Right ventricle myocardium inferior (tissue), 1 donor: ENCODE measurements around the gene ALDH6A1. TPM values are rescaled to one million over a fixed set of nuclear protein-coding genes. Genes with fewer than 3 reads are reported as not detected.
"Not testable (repeated sequence)": the region's sequence is repeated elsewhere in the genome, so short reads cannot be mapped to it uniquely, and the experiment has no call there.

Source experiments
- ATAC-seq: fragments of 200-7000 bp; cut with Tn5 transposase; one replicate; pipeline ENCODE4 v1.9.1; 2020; ENCODE audit warnings: mild to moderate bottlenecking, moderate library complexity
- DNase-seq: peaks from one replicate; pipeline ENCODE4 v3.0.0; 2021; ENCODE audit errors: missing footprints
- intact Hi-C: fragments of 100-400 bp; cut with DNase I; formaldehyde crosslinking; loops from one replicate; pipeline ENCODE4 v1.11.0; 2022
- long read RNA-seq: library from polyadenylated mRNA; unstranded; transcript quantifications from one replicate; pipeline ENCODE4 v2.0.0, GENCODE V29; 2021
- total RNA-seq: library from RNA; stranded (reverse); fragmentation: NEBNext Ultra II Directional; extraction: Animal tissue kit (Norgen Biotek cat#: 25700); gene quantifications from one replicate; pipeline ENCODE4 v1.2.1, GENCODE V29; 2021
- donor health status: DM: no; HTN: yes; CAD: no; lungs with severe emphysema.

The ALDH6A1 gene
- 47.2 TPM for total RNA-seq
- long read RNA-seq, full-length matches to known transcripts: 22 of 25 reads
- long read RNA-seq, partial matches to known transcripts: 0 of 25 reads
- long read RNA-seq, other reads (novel, unspliced or antisense): 3 of 25 reads

GRCh38 chr14:74084277-74085046 lies at the start of gene ALDH6A1, which contains the start of gene LIN52:
Gene ALDH6A1, minus strand, starts transcription at chr14:74084453. Its CDS starts 59 bp downstream, at chr14:74084394.
Gene LIN52, plus strand, starts transcription at chr14:74084956. Its CDS starts 19 bp downstream, at chr14:74084975.
- peak; percentile 98 for ATAC-seq
- intact Hi-C loops: loop anchor here (1.0 kb wide), 1 partner anchor 65 kb away; the partner anchor contains the start of genes BBOF1 and ENTPD5
- DNase-seq: peak; percentile 98

- ATAC-seq (no peak), DNase-seq (no peak)
- intact Hi-C loops: no loop called here
Measured at GRCh38 chr14:74127634-74128033, 43.4 kb upstream of the ALDH6A1 start.

- intact Hi-C loops: no loop called here
- ATAC-seq (no peak), DNase-seq (no peak)
Measured at GRCh38 chr14:74126315-74127013, 42.2 kb upstream of the ALDH6A1 start.

GRCh38 chr14:74125487-74125886 lies 41.2 kb upstream of the ALDH6A1 start:
- DNase-seq, ATAC-seq, intact Hi-C loops: not testable (repeated sequence)

- DNase-seq: not testable (repeated sequence)
- intact Hi-C loops: loop anchor here (1.0 kb wide), 1 partner anchor 140 kb away; no protein-coding TSS in a partner anchor
Measured at GRCh38 chr14:74111395-74112216, 27.4 kb upstream of the ALDH6A1 start.

GRCh38 chr14:74109369-74109768 lies 25.1 kb upstream of the ALDH6A1 start:
- intact Hi-C loops: no loop called here
- no peak for ATAC-seq
- no peak for DNase-seq

More at GRCh38 chr14:74111395-74112216, 27.4 kb upstream of the ALDH6A1 start:
- not testable (repeated sequence) for ATAC-seq

GRCh38 chr14:74105381-74105780 lies 21.1 kb upstream of the ALDH6A1 start:
- no peak for ATAC-seq
- intact Hi-C loops: no loop called here
- DNase-seq: no peak

GRCh38 chr14:74089251-74090020 lies 5.2 kb upstream of the ALDH6A1 start:
- intact Hi-C loops: no loop called here
- no peak for ATAC-seq

GRCh38 chr14:74085828-74086227 lies 1.6 kb upstream of the ALDH6A1 start:
- DNase-seq (no peak), ATAC-seq (no peak)
- intact Hi-C loops: no loop called here

More at GRCh38 chr14:74089251-74090020, 5.2 kb upstream of the ALDH6A1 start:
- no peak for DNase-seq

GRCh38 chr14:74085047-74085637 lies 889 bp upstream of the ALDH6A1 start:
- DNase-seq: no peak
- intact Hi-C loops: no loop called here
- no peak for ATAC-seq

GRCh38 chr14:74083784-74084276 lies 423 bp downstream of the ALDH6A1 start:
- peak; percentile 12 for ATAC-seq
- no peak for DNase-seq
- intact Hi-C loops: loop anchor here (1.0 kb wide), 1 partner anchor 65 kb away; the partner anchor contains the start of genes BBOF1 and ENTPD5

GRCh38 chr14:74083161-74083560 lies 1.1 kb downstream of the ALDH6A1 start:
- intact Hi-C loops: no loop called here
- ATAC-seq (no peak), DNase-seq (no peak)

- no peak for DNase-seq
- no peak for ATAC-seq
- intact Hi-C loops: no loop called here
Measured at GRCh38 chr14:74081491-74081890, 2.8 kb downstream of the ALDH6A1 start.

- DNase-seq (no peak), ATAC-seq (no peak)
- intact Hi-C loops: no loop called here
Measured at GRCh38 chr14:74080820-74081460, 3.3 kb downstream of the ALDH6A1 start.

- DNase-seq (no peak), ATAC-seq (no peak)
- intact Hi-C loops: no loop called here
Measured at GRCh38 chr14:74077401-74077800, 6.9 kb downstream of the ALDH6A1 start.

GRCh38 chr14:74065746-74066575 lies 18.3 kb downstream of the ALDH6A1 start:
- no peak for DNase-seq

More at GRCh38 chr14:74065746-74066575, 18.3 kb downstream of the ALDH6A1 start:
- ATAC-seq: no peak
- intact Hi-C loops: no loop called here
